HepG2 (cell line): ENCODE data around the gene CARD19. TPM values are rescaled to one million over a fixed set of nuclear protein-coding genes. Genes with fewer than 3 reads are reported as not detected.

Experiments
- ATAC-seq: fragments of 200-7000 bp; cut with Tn5 transposase; 3 replicates; pipeline ENCODE4 v1.9.1; 2020; ENCODE audit warnings: mild to moderate bottlenecking, moderate library complexity
- BruUV-seq: library from RNA; stranded (reverse); fragments of 400-500 nt; replicated peaks from 2 replicates; lab custom pipeline; 2021; lab: Mats Ljungman, UMichigan
- CTCF ChIA-PET: fragments of 300-600 bp; formaldehyde crosslinking; extraction: SDS; loops from one replicate; lab custom pipeline; 2021; ENCODE audit warnings: low total read pairs, inconsistent platforms, low intra/inter-chr PET ratio; lab: Yijun Ruan, JAX
- POLR2A ChIA-PET: fragments of 350-600 bp; sonication (Branson Sonifier 250); formaldehyde crosslinking; loops from one replicate; lab custom pipeline; 2020; ENCODE audit warnings: antibody characterized with exemption, inconsistent platforms; lab: Yijun Ruan, JAX
- DNase-seq: peaks from one replicate; pipeline ENCODE4 v3.0.0-alpha.2; 2015; ENCODE audit warnings: low spot score
- FAIRE-seq: peaks from 3 replicates; lab custom pipeline; 2011; peaks lifted over from hg19 to GRCh38; lab: Jason Lieb, UNC
- H2AFZ ChIP-seq: one replicate; pipeline ENCODE4 v1.6.1; 2011; ENCODE audit warnings: low read length, inconsistent platforms
- H3K27ac ChIP-seq: fragments of 300-600 bp; 3 replicates; pipeline ENCODE4 v1.8.0; 2011; ENCODE audit warnings: mixed run types, mild to moderate bottlenecking, mixed read lengths, low read length, inconsistent platforms; ENCODE audit not compliant: insufficient read depth; ENCODE audit errors: extremely low read length
- H3K27me3 ChIP-seq, 2 experiments: fragments of 200-600 bp in 1 of 2; 2 replicates in 1 of 2; 3 replicates in 1 of 2; pipeline versions ENCODE4 v1.6.0 to v1.8.0; 2011; ENCODE audit warnings: low read length in 2 of 2, mild to moderate bottlenecking in 2 of 2, moderate library complexity in 2 of 2, inconsistent platforms in 1 of 2; ENCODE audit not compliant: insufficient read depth in 2 of 2, control insufficient read depth in 1 of 2
- H3K36me3 ChIP-seq, 2 experiments: fragments of 200-600 bp in 1 of 2; replicated peaks in 1 of 2; 2 replicates in 1 of 2; 3 replicates in 1 of 2; pipeline versions ENCODE4 v1.5.1 to v1.8.0; 2011; ENCODE audit warnings: low read length in 2 of 2, inconsistent platforms in 1 of 2; ENCODE audit not compliant: insufficient read depth in 2 of 2, control insufficient read depth in 1 of 2
- H3K4me1 ChIP-seq: 2 replicates; pipeline ENCODE4 v1.5.1; 2012; ENCODE audit warnings: low read length, inconsistent platforms; ENCODE audit not compliant: insufficient read depth
- H3K4me2 ChIP-seq: 2 replicates; pipeline ENCODE4 v1.6.0; 2011; ENCODE audit warnings: low read depth, low read length, inconsistent platforms
- H3K4me3 ChIP-seq, 3 experiments: fragments of 200-600 bp in 1 of 3; sonication (generic), shearing (Covaris generic) in 1 of 3; replicated peaks in 1 of 3; 2 replicates each; pipeline ENCODE4 v1.5.1; 2011 to 2016; ENCODE audit warnings: low read length in 3 of 3, inconsistent platforms in 2 of 3, low read depth in 2 of 3, mild to moderate bottlenecking in 2 of 3, control low read depth in 1 of 3, mixed read lengths in 1 of 3; ENCODE audit not compliant: insufficient read depth in 1 of 3
- H3K79me2 ChIP-seq: one replicate; pipeline ENCODE4 v1.6.1; 2011; ENCODE audit warnings: low read length, inconsistent platforms; ENCODE audit not compliant: insufficient read depth
- H3K9ac ChIP-seq: 2 replicates; pipeline ENCODE4 v1.6.0; 2011; ENCODE audit warnings: mild to moderate bottlenecking, low read depth, low read length, inconsistent platforms; ENCODE audit not compliant: insufficient read depth
- H3K9me3 ChIP-seq: 2 replicates; pipeline ENCODE4 v1.5.1; 2012; ENCODE audit warnings: mild to moderate bottlenecking, low read length
- H4K20me1 ChIP-seq: 2 replicates; pipeline ENCODE4 v1.6.0; 2011; ENCODE audit warnings: inconsistent platforms, mild to moderate bottlenecking, low read length, moderate library complexity; ENCODE audit not compliant: insufficient read depth
- NPAS2 ChIP-seq: sonication (generic); formaldehyde crosslinking; IDR thresholded peaks from 2 replicates; pipeline ENCODE4 v1.8.0; 2022; ENCODE audit warnings: mild to moderate bottlenecking, missing genetic modification reagents, borderline replicate concordance
- SMAD9 ChIP-seq: sonication (generic); formaldehyde crosslinking; IDR thresholded peaks from 2 replicates; pipeline ENCODE4 v1.5.1; 2020; ENCODE audit warnings: mild to moderate bottlenecking, missing genetic modification reagents
- ZFP90 ChIP-seq: sonication (generic); formaldehyde crosslinking; IDR thresholded peaks from 2 replicates; pipeline ENCODE4 v1.8.0; 2022; ENCODE audit warnings: missing genetic modification reagents, mild to moderate bottlenecking, inconsistent platforms, borderline replicate concordance
- ZFX ChIP-seq: sonication (generic); formaldehyde crosslinking; IDR thresholded peaks from 2 replicates; pipeline ENCODE4 v1.4.0; 2020; ENCODE audit warnings: mild to moderate bottlenecking, low read depth, missing genetic modification reagents, moderate library complexity
- ZNF136 ChIP-seq: sonication (generic); formaldehyde crosslinking; IDR thresholded peaks from 2 replicates; pipeline ENCODE4 v1.8.1; 2022; ENCODE audit warnings: low read depth, mild to moderate bottlenecking, moderate library complexity, missing genetic modification reagents
- ZNF543 ChIP-seq: sonication (generic); formaldehyde crosslinking; IDR thresholded peaks from 2 replicates; pipeline ENCODE4 v1.4.0; 2020; ENCODE audit warnings: mild to moderate bottlenecking, missing genetic modification reagents
- ZNF556 ChIP-seq: sonication (generic); formaldehyde crosslinking; IDR thresholded peaks from 2 replicates; pipeline ENCODE4 v1.4.0; 2020; ENCODE audit warnings: mild to moderate bottlenecking, missing genetic modification reagents, borderline replicate concordance
- ZNF607 ChIP-seq: sonication (generic); formaldehyde crosslinking; IDR thresholded peaks from 2 replicates; pipeline ENCODE4 v1.5.1; 2020; ENCODE audit warnings: missing genetic modification reagents, mild to moderate bottlenecking, borderline replicate concordance
- ZNF850 ChIP-seq: sonication (generic); formaldehyde crosslinking; conservative IDR thresholded peaks from 2 replicates; pipeline ENCODE4 v1.9.0; 2021; ENCODE audit warnings: mild to moderate bottlenecking, missing genetic modification reagents
- WGBS: methylation state at CpG from one replicate; pipeline ENCODE4 v1.1.6; 2017; ENCODE audit warnings: low lambda C conversion rate; 5-methylcytosine and 5-hydroxymethylcytosine counted together
- in situ Hi-C: cut with HindIII; loops from 2 replicates; pipeline ENCODE4 v1.10.0; 2017; ENCODE audit warnings: low pct_unique_long_range_greater_than_20kb; ENCODE audit not compliant: extremely low pct_ligation_motif_present
- intact Hi-C: fragments of 100-400 bp; cut with micrococcal nuclease; formaldehyde crosslinking; loops from one replicate; pipeline ENCODE4 v1.10.0; 2022; ENCODE audit not compliant: unreplicated experiment
- polyA plus RNA-seq, 8 experiments: library from polyadenylated mRNA; depleted of rRNA in 3 of 8; stranded (reverse) in 7 of 8; unstranded in 1 of 8; fragments of >200 nt; fragmentation: Illumina TruSeq in 4 of 8; extraction: Trizol in 4 of 8; gene quantifications; 2 replicates each; pipeline versions ENCODE4 v1.2.1 to v1.2.3, GENCODE V29; 2011 to 2016; ENCODE audit warnings: low read depth in 4 of 8, missing spikeins in 1 of 8, mixed read lengths in 1 of 8; ENCODE audit not compliant: insufficient read depth in 1 of 8
- total RNA-seq, 5 experiments: library from RNA; depleted of rRNA; stranded (reverse); fragments of >200 nt; fragmentation: Illumina TruSeq; extraction: Trizol; gene quantifications; 2 replicates each; pipeline ENCODE4 v1.2.3, GENCODE V29; 2016; ENCODE audit warnings: low read depth in 1 of 5
- TF ChIP-seq, protein P1 (sequence below): sonication (generic); formaldehyde crosslinking; IDR thresholded peaks from 2 replicates; pipeline ENCODE4 v1.8.0; 2023; ENCODE audit warnings: mild to moderate bottlenecking, missing genetic modification reagents

Gene CARD19
- total and polyA plus RNA-seq, 2 of the 13 experiments (the other 11 are each of a cell fraction or from before 2014, with no cell fraction given): 18.4 to 47.2 TPM

DNA sequence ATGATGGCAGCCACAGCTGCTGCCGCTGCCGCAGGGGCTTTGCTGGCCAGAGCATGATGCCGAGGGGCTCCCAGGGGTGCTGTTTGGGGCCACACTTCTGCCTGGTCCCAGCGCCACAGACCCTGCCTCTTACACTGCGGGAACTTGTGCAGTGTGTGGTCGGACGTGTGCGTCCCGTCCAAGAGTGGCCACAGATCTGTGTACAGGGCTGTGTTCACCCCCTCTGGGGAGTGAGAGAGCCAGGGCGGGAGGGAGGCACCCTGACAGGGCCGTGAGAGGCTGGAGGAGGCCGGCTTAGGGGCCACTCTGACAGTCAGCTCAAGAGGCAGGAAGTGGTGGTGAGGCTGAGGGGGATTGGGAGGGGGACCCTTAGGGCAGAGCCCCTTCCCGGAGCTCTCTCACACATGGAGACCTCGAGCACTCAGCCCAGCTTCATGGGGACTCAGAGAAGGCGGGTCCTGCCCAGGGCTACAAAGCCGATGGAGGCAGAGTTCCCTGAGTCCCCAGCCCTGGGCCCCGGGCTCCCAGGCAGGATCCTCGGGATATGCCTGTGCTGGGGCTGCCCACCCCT, 13.1 kb upstream of the CARD19 start:
- no peak for FAIRE-seq
- intact Hi-C loops: no loop called here
- no peak overlapping the region for H3K4me3 ChIP-seq
- 47% methylated on average over 5 of the region's 18 CpGs for WGBS
- H3K4me2 ChIP-seq: no peak overlapping the region
- TF ChIP-seq ZFX: no peak
- no peak for TF ChIP-seq SMAD9 (CRISPR knock-in tag)
- TF ChIP-seq, protein P1, sequence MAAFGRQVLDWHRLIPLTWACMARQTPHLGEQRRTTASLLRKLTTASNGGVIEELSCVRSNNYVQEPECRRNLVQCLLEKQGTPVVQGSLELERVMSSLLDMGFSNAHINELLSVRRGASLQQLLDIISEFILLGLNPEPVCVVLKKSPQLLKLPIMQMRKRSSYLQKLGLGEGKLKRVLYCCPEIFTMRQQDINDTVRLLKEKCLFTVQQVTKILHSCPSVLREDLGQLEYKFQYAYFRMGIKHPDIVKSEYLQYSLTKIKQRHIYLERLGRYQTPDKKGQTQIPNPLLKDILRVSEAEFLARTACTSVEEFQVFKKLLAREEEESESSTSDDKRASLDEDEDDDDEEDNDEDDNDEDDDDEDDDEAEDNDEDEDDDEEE (CRISPR knock-in tag): no peak
- TF ChIP-seq NPAS2 (CRISPR knock-in tag): no peak
- TF ChIP-seq ZNF556 (CRISPR knock-in tag): no peak
- no peak for TF ChIP-seq ZNF543 (CRISPR knock-in tag)
- no peak for TF ChIP-seq ZNF850 (CRISPR knock-in tag)
- TF ChIP-seq ZFP90 (CRISPR knock-in tag): no peak
- TF ChIP-seq ZNF136 (CRISPR knock-in tag): no peak
- no peak for TF ChIP-seq ZNF607 (CRISPR knock-in tag)
- TF ChIP-seq, all 625 proteins: peak for 0
- in situ Hi-C loops: no loop called here
- no peak overlapping the region for H2AFZ ChIP-seq
- peaks cover 8% of the 10 kb centered on the region for H3K4me1 ChIP-seq
- H4K20me1 ChIP-seq: no peaks in the 10 kb centered on the region
- no TSS peak for BruUV-seq
- ATAC-seq (no peak; the same call in 2 of the 3 replicates), DNase-seq (no peak)
- H3K27ac ChIP-seq: no peak overlapping the region
- no peaks in the 10 kb centered on the region for H3K79me2 ChIP-seq
- ChIA-PET CTCF (no interaction called here), POLR2A (no interaction called here)
- H3K27me3 ChIP-seq: no peaks in the 10 kb centered on the region; a peak in 1 of 5 replicates
- H3K36me3 ChIP-seq: no peaks in the 10 kb centered on the region
- H3K9me3 ChIP-seq: no peaks in the 10 kb centered on the region
- H3K9ac ChIP-seq: no peak overlapping the region
